NCI-H510A treated with DMSO at 0.1 percent for 48 hours (cell line): Measurements from ENCODE around the gene EPS8L3.
"Not testable (repeated sequence)": the region's sequence is repeated elsewhere in the genome, so short reads cannot be mapped to it uniquely, and the experiment has no call there.

Source experiments
- DNase-seq: peaks from one replicate; lab custom pipeline; 2025; lab: John Stamatoyannopoulos, UW

EPS8L3 gene

DNA sequence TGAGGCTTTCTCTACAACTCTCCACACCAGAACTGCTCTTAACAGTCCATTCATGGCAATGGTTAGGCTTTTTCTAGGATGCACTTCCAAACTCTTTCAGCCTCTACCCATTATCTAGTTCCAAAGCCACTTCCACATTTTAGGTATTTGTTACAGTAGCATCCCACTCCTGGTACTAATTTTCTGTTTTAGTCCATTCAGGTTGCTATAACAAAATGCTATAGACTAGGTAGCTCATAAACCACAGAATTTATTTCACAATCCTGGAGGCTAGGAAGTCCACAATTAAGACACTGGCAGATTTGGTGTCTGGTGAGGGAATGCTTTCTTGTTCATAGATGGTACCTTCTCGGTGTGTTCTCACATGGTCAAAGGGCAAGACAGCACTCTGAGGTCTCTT, 17.3 kb upstream of the EPS8L3 start:
- DNase-seq: no peak

DNA sequence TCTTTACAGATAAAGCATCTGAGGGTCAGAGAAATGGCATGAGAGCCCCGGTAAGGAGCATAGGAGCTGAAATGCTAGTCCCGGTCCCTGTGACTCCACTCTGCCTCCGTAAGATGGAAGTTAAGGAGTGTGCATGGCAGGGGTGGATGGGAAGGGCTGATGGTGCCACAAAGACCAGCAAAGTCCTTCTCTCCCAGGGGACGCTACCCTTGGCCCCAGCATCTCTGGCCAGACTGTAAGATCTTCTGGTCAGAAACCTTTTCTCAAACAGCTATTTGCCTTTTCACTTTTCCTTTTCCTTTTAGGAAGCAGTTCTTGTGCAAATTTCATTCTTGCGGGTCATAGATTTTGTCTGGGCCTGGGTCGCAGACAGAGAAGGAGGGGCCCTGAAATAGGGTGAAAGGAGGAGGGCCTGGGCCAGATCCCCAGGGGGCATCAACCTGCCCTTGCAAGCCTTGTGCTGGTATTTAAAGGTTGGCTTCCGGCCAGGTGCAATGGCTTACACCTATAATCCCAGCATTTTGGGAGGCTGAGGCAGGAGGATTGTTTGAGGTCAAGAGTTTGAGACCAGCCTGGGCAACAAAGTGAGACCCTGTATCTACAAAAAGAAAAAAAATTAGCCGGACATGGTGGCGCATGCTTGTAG, 14.4 kb upstream of the EPS8L3 start:
- no peak for DNase-seq

DNA sequence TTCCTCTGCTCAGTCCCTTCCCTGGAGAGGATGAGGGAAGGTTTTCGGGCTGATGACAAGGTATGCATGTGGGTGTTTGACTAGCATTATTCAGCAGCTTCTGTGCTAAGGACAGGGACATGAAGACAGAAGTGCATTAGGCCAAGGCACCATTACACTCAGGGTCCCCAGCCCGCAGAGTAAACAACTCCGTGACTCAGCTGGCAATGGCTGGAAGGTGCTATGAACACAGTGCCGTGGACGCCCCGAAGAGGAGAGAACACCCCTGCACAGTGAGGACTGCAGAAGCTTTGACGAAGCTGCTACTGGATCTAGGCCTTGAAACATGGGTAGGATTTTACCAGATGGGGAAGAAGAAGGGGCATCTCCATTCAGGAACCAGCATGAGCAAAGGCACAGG, 13.7 kb upstream of the EPS8L3 start:
- no peak for DNase-seq

- peak; percentile 89 for DNase-seq
Observed at GRCh38 chr1:109776911-109777310, 13.2 kb upstream of the EPS8L3 start.

- no peak for DNase-seq
Observed at GRCh38 chr1:109776206-109776835, 12.6 kb upstream of the EPS8L3 start.

- no peak for DNase-seq
Observed at GRCh38 chr1:109775398-109775797, 11.7 kb upstream of the EPS8L3 start.

- DNase-seq: no peak
Observed at GRCh38 chr1:109773900-109774485, 10.3 kb upstream of the EPS8L3 start.

DNA sequence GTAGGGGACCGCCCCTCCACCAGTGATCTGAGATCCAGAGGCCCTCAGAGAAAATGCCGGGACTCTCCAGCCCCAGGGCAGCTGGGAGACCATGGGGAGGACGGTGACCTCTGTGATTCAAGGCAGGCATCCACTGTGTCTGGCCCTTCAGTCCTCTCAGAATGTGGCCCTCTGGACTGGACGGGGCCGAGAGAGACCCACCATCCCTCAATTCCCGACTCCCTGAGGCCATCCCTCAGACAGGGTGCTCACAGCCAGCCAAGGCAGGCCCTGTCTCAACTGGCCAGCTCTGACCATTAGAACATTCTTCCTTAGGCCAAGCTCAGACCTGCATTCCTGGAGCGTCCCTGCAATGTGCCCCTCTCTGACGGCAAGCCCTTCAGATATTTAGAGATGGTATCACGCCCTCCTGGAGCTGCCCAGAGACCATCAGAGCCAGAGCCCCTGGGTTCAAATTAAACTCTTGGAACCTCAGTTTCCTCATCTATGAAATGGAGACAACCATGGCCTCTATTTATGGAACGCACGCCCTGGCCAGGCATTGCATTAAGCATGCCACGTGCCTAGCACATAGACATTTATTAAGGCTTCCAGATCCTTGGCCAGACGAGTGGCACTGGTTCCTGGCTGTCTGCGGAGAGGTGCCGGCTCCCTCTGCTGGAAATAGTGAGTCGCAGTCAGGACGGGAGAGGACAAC, 9.6 kb upstream of the EPS8L3 start:
- DNase-seq: peak; percentile 81

DNA sequence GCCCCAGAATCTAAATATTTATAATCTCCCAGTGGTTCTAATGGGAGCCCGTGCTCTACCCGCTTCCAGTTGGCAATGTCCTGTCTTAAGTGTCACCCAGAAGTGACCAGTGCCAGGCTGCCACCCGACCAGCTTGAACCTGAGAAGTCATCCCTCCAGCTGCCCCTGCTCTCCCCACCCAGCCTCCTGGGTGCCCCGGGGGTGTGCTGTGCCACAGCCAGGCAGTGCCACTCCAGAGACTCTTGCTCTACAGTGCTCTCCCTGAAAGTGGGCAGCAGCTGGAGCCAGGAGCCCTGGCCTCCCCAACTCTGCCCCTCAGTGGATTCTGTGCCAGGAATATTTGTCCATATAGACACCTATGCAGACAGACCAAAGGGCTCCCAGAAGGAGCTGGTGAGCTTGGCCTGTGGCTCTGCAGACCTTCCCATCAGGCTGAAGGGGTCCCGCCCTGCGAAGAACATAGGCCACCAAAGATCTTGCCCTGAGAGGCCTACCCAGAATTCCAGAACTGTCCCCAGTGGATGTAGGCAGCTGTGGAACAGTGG, 9.0 kb upstream of the EPS8L3 start:
- DNase-seq: no peak

DNA sequence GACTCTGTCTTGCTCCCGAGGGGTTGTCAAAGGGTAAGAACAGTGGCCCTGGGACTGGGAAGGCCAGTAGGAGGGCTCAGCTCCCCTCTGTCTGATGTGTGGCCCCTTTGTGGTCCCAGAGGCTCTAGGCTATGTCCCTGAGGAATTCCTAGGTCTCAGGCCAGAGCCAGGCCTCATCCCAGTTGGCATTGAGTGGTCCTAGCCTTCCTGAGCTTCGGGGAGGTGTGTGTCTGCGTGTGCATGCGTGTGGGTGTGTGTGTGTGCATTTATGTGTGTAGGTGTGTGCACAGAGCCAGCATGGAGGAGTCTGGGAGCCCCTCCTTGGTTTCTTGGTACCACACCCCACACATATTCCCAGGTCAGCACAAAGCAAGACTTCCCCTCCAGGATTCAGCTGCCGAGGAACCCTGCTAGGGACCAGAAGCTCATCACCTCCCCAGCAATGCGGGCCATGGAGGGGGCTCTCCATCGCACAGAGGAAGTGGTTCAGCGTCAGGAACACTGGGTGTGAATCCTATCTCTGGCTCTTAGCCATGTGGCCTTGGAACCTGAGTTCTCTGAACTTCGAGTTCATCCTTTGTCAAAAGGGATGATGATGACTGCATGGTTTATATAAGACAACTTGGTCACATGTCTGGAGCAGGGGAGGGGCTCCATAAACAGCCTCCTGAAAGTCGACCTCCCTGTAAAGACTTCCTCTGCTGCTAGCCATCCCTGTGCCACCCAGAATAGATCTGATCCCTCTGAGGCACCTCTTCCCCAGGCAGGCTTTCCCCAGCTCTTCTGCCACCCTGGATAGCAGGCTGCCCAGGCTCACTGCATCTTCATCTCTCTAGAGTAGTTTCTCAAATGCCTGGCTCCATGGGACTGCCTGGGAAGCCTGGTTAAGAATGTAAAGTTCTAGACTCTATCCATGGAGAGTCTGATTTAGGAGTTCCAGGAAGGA, 8.3 kb upstream of the EPS8L3 start:
- DNase-seq: no peak

- DNase-seq: no peak
Observed at GRCh38 chr1:109770331-109771095, 6.8 kb upstream of the EPS8L3 start.

DNA sequence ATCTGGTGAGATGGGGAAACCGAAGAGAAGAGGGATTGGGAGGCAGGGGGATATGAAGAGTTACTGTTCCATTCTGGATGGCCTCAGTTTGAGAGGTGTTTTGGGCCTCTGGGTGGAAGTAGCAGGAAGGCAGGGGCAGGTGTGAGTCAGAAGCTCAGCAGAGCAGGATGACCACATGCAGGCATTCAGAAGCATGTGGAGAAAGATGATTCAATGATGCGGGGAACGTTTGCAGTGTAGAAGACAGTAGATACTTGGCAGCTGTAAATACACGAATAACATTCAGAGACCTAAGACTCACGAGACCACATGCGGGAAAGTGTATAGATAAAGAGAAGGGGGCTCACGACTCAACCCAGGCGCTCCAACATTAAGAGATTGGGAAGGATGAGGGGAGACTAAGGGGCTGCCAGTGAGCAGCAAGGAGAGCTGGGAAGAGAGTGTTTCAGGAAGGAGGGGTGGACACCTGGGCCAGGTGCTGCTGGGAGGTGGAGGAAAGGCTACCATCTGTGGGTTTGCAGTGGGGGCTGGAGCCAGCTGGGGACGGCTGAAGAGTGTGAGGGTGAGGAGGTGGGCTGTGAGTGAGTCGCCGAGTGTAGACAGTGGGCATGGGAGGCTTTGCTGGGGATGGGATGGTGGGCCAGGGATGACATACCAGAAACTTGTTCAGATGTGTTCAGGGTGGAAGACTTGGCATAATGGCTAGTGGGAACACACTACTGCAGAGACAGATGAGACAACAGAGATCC, 5.8 kb upstream of the EPS8L3 start:
- DNase-seq: no peak

DNA sequence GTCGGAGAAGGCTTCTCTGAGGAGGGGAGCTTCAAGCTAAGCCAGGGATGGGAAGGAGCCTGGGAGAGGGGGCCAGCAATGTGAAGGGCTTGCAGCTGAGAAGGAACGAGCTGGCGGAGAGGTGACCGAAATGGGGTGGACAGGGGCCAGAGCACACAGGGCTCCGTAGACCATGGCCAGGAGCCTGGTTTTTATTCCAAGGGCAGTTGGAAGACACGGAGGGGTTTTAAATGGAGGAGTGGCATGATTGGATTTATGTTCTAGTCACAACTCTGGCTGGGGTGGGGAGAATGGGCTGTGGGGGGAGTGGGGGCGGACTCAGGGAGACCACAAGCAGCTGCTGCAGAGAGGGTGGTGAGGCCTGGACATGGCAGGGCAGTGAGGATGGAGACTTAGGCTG, 5.1 kb upstream of the EPS8L3 start:
- DNase-seq: no peak

- DNase-seq: no peak
Observed at GRCh38 chr1:109768335-109768650, 4.6 kb upstream of the EPS8L3 start.

GRCh38 chr1:109767637-109768334, 4.1 kb upstream of the EPS8L3 start:
- no peak for DNase-seq

DNA sequence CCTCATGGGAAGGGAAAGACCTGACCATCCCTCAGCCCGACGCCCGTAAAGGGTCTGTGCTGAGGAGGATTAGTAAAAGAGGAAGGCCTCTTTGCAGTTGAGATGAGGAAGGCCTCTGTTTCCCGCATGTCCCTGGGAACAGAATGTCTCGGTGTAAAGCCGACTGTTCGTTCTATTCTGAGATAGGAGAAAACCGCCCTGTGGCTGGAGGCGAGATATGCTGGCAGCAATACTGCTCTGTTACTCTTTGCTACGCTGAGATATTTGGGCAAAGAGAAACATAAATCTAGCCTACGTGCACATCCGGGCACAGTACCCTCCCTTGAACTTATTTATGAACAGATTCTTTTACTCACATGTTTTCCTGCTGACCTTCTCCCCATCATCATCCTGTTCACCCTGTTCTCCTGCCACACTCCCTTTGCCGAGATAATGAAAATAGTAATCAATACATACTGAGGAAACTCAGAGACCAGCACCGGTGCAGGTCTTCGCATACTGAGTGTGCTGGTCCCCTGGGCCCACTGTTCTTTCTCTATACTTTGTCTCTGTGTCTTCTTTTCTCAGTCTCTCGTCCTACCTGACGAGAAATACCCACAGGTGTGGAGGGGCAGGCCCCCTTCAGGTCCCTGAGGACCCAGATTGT, 3.4 kb upstream of the EPS8L3 start:
- not testable (repeated sequence) for DNase-seq

DNA sequence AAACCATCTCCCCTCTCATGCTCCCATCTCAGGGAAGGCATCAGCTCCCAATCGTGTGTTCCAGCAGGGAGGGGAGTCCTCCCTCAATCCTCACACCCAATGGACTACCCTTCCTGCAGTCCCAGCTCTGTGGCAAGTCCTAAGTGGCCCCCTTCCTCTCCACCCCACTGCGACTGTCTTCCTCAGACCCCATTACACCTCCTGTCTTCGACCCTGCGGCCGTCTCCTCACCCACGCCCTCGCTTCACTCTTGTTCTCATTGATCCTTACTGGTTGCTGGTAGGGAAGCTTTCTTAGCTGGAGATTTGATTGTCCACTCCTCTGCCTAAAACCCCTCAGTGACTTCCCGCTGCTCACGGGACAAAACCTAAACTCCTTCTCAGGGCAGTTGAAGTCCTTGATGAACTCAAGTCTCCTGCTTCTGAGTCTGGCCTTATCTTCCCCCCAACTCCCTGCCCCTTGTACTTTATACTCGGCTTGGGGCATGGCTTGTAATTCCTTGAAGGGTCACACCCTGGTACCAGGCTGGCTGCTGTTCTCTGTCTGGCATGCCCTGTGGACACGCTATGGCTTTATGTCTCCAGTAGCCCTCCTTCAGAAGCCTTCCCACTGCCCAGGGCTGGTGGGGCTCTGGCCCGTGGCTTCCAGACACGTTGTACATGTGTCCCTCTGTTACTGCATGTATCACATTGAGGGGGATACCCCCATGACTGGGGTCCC, 2.3 kb upstream of the EPS8L3 start:
- no peak for DNase-seq

GRCh38 chr1:109765483-109765815, 1.7 kb upstream of the EPS8L3 start:
- no peak for DNase-seq
